SK-N-SH (cell line): ENCODE results near the gene WFDC6. TPM values are rescaled to one million over a fixed set of nuclear protein-coding genes. Genes with fewer than 3 reads are reported as not detected.

Experiments
- CTCF ChIA-PET: fragments of 300-600, 350-600 bp; formaldehyde crosslinking; extraction: SDS; loops from one replicate; lab custom pipeline; 2021; lab: Yijun Ruan, JAX
- POLR2A ChIA-PET: fragments of 350-600 bp; sonication (Branson Sonifier 250); formaldehyde crosslinking; extraction: SDS; loops from one replicate; lab custom pipeline; 2020; ENCODE audit warnings: antibody characterized with exemption, inconsistent platforms; lab: Yijun Ruan, JAX
- DNase-seq: peaks from one replicate; pipeline ENCODE4 v3.0.0; 2012
- H2AFZ ChIP-seq: fragments of 200-600 bp; sonication (generic); 2 replicates; pipeline ENCODE4 v1.8.1; 2016; ENCODE audit warnings: antibody characterized with exemption, mild to moderate bottlenecking, low read depth
- H3F3A ChIP-seq: fragments of 200-600 bp; sonication (generic); replicated peaks from 2 replicates; pipeline ENCODE3; 2016; ENCODE audit warnings: antibody characterized with exemption, mild to moderate bottlenecking; ENCODE audit not compliant: insufficient read depth
- H3K27ac ChIP-seq, 2 experiments: fragments of 200-500 bp in 1 of 2; fragments of 200-600 bp in 1 of 2; sonication (Bioruptor generic) in 1 of 2; sonication (generic), shearing (Covaris generic) in 1 of 2; 2 replicates each; pipeline versions ENCODE4 v1.5.1 to v1.6.1; 2014 to 2016; ENCODE audit warnings: low read depth in 2 of 2, inconsistent platforms in 1 of 2, low read length in 1 of 2, mild to moderate bottlenecking in 1 of 2, mixed read lengths in 1 of 2
- H3K27me3 ChIP-seq: fragments of 200-600 bp; sonication (generic), shearing (Covaris generic); 2 replicates; pipeline ENCODE4 v1.6.1; 2016; ENCODE audit warnings: mixed run types; ENCODE audit not compliant: insufficient read depth
- H3K36me3 ChIP-seq, 2 experiments: fragments of 200-500 bp in 1 of 2; fragments of 200-600 bp in 1 of 2; sonication (Bioruptor generic) in 1 of 2; sonication (generic) in 1 of 2; replicated peaks in 1 of 2; 2 replicates each; pipeline versions ENCODE3 to v1.5.1; 2014 to 2016; ENCODE audit warnings: low read length in 1 of 2, mild to moderate bottlenecking in 1 of 2; ENCODE audit not compliant: insufficient read depth in 2 of 2, control insufficient read depth in 1 of 2
- H3K4me1 ChIP-seq, 2 experiments: fragments of 200-500 bp in 1 of 2; fragments of 200-600 bp in 1 of 2; sonication (Bioruptor generic) in 1 of 2; sonication (generic), shearing (Covaris generic) in 1 of 2; 2 replicates each; pipeline versions ENCODE4 v1.5.1 to v1.6.1; 2014 to 2016; ENCODE audit warnings: low read depth in 1 of 2, low read length in 1 of 2, mixed run types in 1 of 2; ENCODE audit not compliant: insufficient read depth in 2 of 2, control insufficient read depth in 1 of 2
- H3K4me2 ChIP-seq: fragments of 200-600 bp; sonication (generic), shearing (Covaris generic); 2 replicates; pipeline ENCODE4 v1.6.1; 2017; ENCODE audit warnings: mixed run types
- H3K4me3 ChIP-seq, 2 experiments: fragments of 200-500 bp in 1 of 2; fragments of 200-600 bp in 1 of 2; sonication (Bioruptor generic) in 1 of 2; sonication (generic), shearing (Covaris generic) in 1 of 2; 2 replicates each; pipeline versions ENCODE4 v1.5.1 to v1.8.1; 2014 to 2016; ENCODE audit warnings: low read depth in 2 of 2, inconsistent platforms in 1 of 2, low read length in 1 of 2, mild to moderate bottlenecking in 1 of 2, mixed read lengths in 1 of 2, moderate library complexity in 1 of 2
- H3K79me2 ChIP-seq: fragments of 200-600 bp; sonication (generic); 2 replicates; pipeline ENCODE4 v1.8.1; 2017; ENCODE audit warnings: mild to moderate bottlenecking; ENCODE audit not compliant: insufficient read depth
- H3K9ac ChIP-seq: fragments of 200-600 bp; sonication (generic); 2 replicates; pipeline ENCODE4 v1.6.1; 2017; ENCODE audit warnings: mixed run types
- H3K9me2 ChIP-seq: fragments of 200-600 bp; sonication (generic); 2 replicates; pipeline ENCODE4 v1.6.1; 2017; ENCODE audit warnings: mixed run types
- H3K9me3 ChIP-seq: fragments of 200-600 bp; sonication (generic); 2 replicates; pipeline ENCODE4 v1.6.1; 2017; ENCODE audit warnings: mixed run types, mild to moderate bottlenecking, moderate library complexity
- H4K20me1 ChIP-seq: fragments of 200-600 bp; sonication (generic); 2 replicates; pipeline ENCODE4 v1.6.1; 2017; ENCODE audit warnings: mild to moderate bottlenecking, mixed run types; ENCODE audit not compliant: insufficient read depth
- CHD2 ChIP-seq: fragments of 150-350 bp; IDR thresholded peaks from 2 replicates; pipeline ENCODE4 v1.6.1; 2018; ENCODE audit warnings: low read length; ENCODE audit not compliant: partially characterized antibody
- ELF1 ChIP-seq: IDR thresholded peaks from 2 replicates; pipeline ENCODE4 v1.4.0; 2012
- EP300 ChIP-seq, 2 experiments: IDR thresholded peaks; 2 replicates each; pipeline versions ENCODE4 v1.4.0 to v1.6.1; 2012; ENCODE audit warnings: borderline replicate concordance in 1 of 2, low read depth in 1 of 2, low read length in 1 of 2
- GABPA ChIP-seq: IDR thresholded peaks from 2 replicates; pipeline ENCODE4 v1.4.0; 2012; ENCODE audit warnings: low read depth, mild to moderate bottlenecking
- GATA2 ChIP-seq: sonication (generic); formaldehyde crosslinking; IDR thresholded peaks from 2 replicates; pipeline ENCODE4 v1.5.0; 2020; ENCODE audit warnings: mild to moderate bottlenecking, missing genetic modification reagents
- IRF3 ChIP-seq: fragments of 150-350 bp; IDR thresholded peaks from 2 replicates; pipeline ENCODE4 v1.6.1; 2016; ENCODE audit warnings: mild to moderate bottlenecking, low read depth, low read length
- JUND ChIP-seq: IDR thresholded peaks from 2 replicates; pipeline ENCODE4 v1.4.0; 2012
- MEF2A ChIP-seq: IDR thresholded peaks from 2 replicates; pipeline ENCODE4 v1.4.0; 2012; ENCODE audit warnings: low read depth, borderline replicate concordance
- NFIC ChIP-seq: IDR thresholded peaks from 2 replicates; pipeline ENCODE4 v1.4.0; 2012; ENCODE audit warnings: borderline replicate concordance
- RCOR1 ChIP-seq: fragments of 150-350 bp; IDR thresholded peaks from 2 replicates; pipeline ENCODE4 v1.6.1; 2017; ENCODE audit warnings: antibody characterized with exemption, low read length
- REST ChIP-seq: IDR thresholded peaks from 2 replicates; pipeline ENCODE4 v1.6.1; 2012; ENCODE audit warnings: mild to moderate bottlenecking, low read depth, low read length, moderate library complexity
- RFX5 ChIP-seq: IDR thresholded peaks from 2 replicates; pipeline ENCODE4 v1.6.1; 2012; ENCODE audit warnings: mild to moderate bottlenecking, improper control_type of control experiment, low read length
- SIN3A ChIP-seq: IDR thresholded peaks from 2 replicates; pipeline ENCODE4 v1.6.1; 2012; ENCODE audit warnings: low read depth, mild to moderate bottlenecking, low read length, moderate library complexity, borderline replicate concordance
- SMC3 ChIP-seq: IDR thresholded peaks from 2 replicates; pipeline ENCODE4 v1.6.1; 2012; ENCODE audit warnings: low read depth, low read length, improper control_type of control experiment
- TAF1 ChIP-seq: IDR thresholded peaks from 2 replicates; pipeline ENCODE4 v1.6.1; 2012; ENCODE audit warnings: low read depth, mild to moderate bottlenecking, low read length, moderate library complexity, borderline replicate concordance
- TCF12 ChIP-seq: IDR thresholded peaks from 2 replicates; pipeline ENCODE4 v1.4.0; 2012
- TEAD4 ChIP-seq: IDR thresholded peaks from 2 replicates; pipeline ENCODE4 v1.4.0; 2012; ENCODE audit warnings: mild to moderate bottlenecking, borderline replicate concordance; ENCODE audit not compliant: insufficient read depth
- YY1 ChIP-seq: IDR thresholded peaks from 2 replicates; pipeline ENCODE4 v1.4.0; 2012; ENCODE audit warnings: low read depth, mild to moderate bottlenecking
- WGBS: methylation state at CpG from one replicate; pipeline ENCODE4 v1.1.6; 2017; ENCODE audit warnings: low lambda C conversion rate; 5-methylcytosine and 5-hydroxymethylcytosine counted together
- polyA plus RNA-seq, 3 experiments: library from polyadenylated mRNA; depleted of rRNA; stranded (reverse); fragments of >200 nt; gene quantifications; 2 replicates each; pipeline ENCODE4 v1.2.3, GENCODE V29; 2012
- TF ChIP-seq, protein P1 (sequence below): fragments of 200-600 bp; sonication (generic); IDR thresholded peaks from 2 replicates; pipeline ENCODE4 v1.6.1; 2017; ENCODE audit warnings: antibody characterized with exemption, mild to moderate bottlenecking, moderate library complexity
- TF ChIP-seq, protein P2 (sequence below): IDR thresholded peaks from 2 replicates; pipeline ENCODE4; 2012
- TF ChIP-seq, protein P3 (sequence below): fragments of 150-350 bp; IDR thresholded peaks from 2 replicates; pipeline ENCODE4 v1.6.1; 2017; ENCODE audit warnings: antibody characterized with exemption, low read length, low read depth, borderline replicate concordance

Gene WFDC6
- polyA plus RNA-seq, 1 of the 3 experiments (the other 2 are of a cell fraction) = not detected

GRCh38 chr20:45550765-45551164, 11.5 kb upstream of the WFDC6 start:
- Histone ChIP-seq H3K79me2 (no peaks in the 10 kb centered on the region), H3F3A (no peaks in the 10 kb centered on the region), H3K27ac (no peak overlapping the region), H2AFZ (no peak overlapping the region), H3K4me1 (no peaks in the 10 kb centered on the region), H4K20me1 (no peaks in the 10 kb centered on the region), H3K9me2 (no peaks in the 10 kb centered on the region), H3K4me2 (no peak overlapping the region), H3K9me3 (no peaks in the 10 kb centered on the region), H3K36me3 (no peaks in the 10 kb centered on the region), H3K27me3 (peaks cover 13% of the 10 kb centered on the region; the same call in 1 of the 2 replicates), H3K9ac (no peak overlapping the region), H3K4me3 (no peak overlapping the region)
- CTCF ChIA-PET = no interaction called here
- TF ChIP-seq GABPA (no peak), RCOR1 (no peak), JUND (no peak), CHD2 (no peak)
- TF ChIP-seq, protein P1, sequence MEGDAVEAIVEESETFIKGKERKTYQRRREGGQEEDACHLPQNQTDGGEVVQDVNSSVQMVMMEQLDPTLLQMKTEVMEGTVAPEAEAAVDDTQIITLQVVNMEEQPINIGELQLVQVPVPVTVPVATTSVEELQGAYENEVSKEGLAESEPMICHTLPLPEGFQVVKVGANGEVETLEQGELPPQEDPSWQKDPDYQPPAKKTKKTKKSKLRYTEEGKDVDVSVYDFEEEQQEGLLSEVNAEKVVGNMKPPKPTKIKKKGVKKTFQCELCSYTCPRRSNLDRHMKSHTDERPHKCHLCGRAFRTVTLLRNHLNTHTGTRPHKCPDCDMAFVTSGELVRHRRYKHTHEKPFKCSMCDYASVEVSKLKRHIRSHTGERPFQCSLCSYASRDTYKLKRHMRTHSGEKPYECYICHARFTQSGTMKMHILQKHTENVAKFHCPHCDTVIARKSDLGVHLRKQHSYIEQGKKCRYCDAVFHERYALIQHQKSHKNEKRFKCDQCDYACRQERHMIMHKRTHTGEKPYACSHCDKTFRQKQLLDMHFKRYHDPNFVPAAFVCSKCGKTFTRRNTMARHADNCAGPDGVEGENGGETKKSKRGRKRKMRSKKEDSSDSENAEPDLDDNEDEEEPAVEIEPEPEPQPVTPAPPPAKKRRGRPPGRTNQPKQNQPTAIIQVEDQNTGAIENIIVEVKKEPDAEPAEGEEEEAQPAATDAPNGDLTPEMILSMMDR = no peak
- POLR2A ChIA-PET = no interaction called here
- DNase-seq = no peak

DNA sequence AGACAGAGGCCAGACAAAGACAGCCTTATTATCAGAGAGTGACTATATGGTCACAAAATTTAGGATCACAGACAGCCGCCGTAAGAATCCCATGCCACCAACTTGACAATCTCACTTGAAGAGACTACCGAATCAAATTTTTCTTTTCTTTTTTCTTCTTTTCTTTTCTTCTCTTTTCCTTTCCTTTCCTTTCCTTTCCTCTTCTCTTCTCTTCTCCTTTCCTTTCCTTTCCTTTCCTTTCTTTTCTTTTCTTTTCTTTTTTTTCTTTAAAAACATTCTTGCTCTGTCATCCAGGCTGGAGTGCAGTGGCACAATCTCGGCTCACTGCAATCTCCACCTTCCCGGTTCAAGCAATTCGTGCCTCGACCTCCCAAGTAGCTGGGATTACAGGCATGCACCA, 9.1 kb upstream of the WFDC6 start:
- Histone ChIP-seq H3K4me3 (no peak overlapping the region), H4K20me1 (no peaks in the 10 kb centered on the region), H2AFZ (no peak overlapping the region), H3K36me3 (no peaks in the 10 kb centered on the region), H3K27me3 (peaks cover 23% of the 10 kb centered on the region; the same call in 1 of the 2 replicates), H3K9ac (no peak overlapping the region), H3K79me2 (no peaks in the 10 kb centered on the region), H3K27ac (no peak overlapping the region), H3F3A (no peaks in the 10 kb centered on the region), H3K4me2 (no peak overlapping the region), H3K4me1 (no peaks in the 10 kb centered on the region), H3K9me3 (no peaks in the 10 kb centered on the region), H3K9me2 (no peaks in the 10 kb centered on the region)
- no peak for DNase-seq
- CTCF ChIA-PET = no interaction called here
- POLR2A ChIA-PET = no interaction called here
- no peak for TF ChIP-seq TEAD4
- no peak for TF ChIP-seq RCOR1
- TF ChIP-seq JUND = no peak
- no peak for TF ChIP-seq EP300 (IDR thresholded peaks at IDR 0.05; ENCODE audit: borderline replicate concordance in 1 of 2, low read depth in 1 of 2, low read length in 1 of 2)
- no peak for TF ChIP-seq SIN3A
- TF ChIP-seq, protein P2, sequence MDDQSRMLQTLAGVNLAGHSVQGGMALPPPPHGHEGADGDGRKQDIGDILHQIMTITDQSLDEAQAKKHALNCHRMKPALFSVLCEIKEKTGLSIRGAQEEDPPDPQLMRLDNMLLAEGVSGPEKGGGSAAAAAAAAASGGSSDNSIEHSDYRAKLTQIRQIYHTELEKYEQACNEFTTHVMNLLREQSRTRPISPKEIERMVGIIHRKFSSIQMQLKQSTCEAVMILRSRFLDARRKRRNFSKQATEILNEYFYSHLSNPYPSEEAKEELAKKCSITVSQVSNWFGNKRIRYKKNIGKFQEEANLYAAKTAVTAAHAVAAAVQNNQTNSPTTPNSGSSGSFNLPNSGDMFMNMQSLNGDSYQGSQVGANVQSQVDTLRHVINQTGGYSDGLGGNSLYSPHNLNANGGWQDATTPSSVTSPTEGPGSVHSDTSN = no peak
- no peak for TF ChIP-seq GATA2 (CRISPR knock-in tag)
- TF ChIP-seq GABPA = no peak
- TF ChIP-seq NFIC = no peak
- TF ChIP-seq MEF2A = no peak
- no peak for TF ChIP-seq TCF12
- TF ChIP-seq REST = no peak
- no peak for TF ChIP-seq RFX5
- TF ChIP-seq TAF1 = no peak
- TF ChIP-seq YY1 = no peak
- no peak for TF ChIP-seq SMC3
- TF ChIP-seq ELF1 = no peak
- no peak for TF ChIP-seq IRF3
- TF ChIP-seq, protein P3, sequence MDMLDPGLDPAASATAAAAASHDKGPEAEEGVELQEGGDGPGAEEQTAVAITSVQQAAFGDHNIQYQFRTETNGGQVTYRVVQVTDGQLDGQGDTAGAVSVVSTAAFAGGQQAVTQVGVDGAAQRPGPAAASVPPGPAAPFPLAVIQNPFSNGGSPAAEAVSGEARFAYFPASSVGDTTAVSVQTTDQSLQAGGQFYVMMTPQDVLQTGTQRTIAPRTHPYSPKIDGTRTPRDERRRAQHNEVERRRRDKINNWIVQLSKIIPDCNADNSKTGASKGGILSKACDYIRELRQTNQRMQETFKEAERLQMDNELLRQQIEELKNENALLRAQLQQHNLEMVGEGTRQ = no peak
- 21% methylated on average over 7 of the region's 7 CpGs for WGBS
